B cell (primary cell): ENCODE data around the gene IL31.

ENCODE experiments used
- EZH2 ChIP-seq: IDR thresholded peaks from 2 replicates; pipeline ENCODE4 v1.6.1; 2012; ENCODE audit warnings: borderline replicate concordance, low read depth, mild to moderate bottlenecking, moderate library complexity, low read length; ENCODE audit not compliant: insufficient read depth, poor library complexity, severe bottlenecking
- TF ChIP-seq, protein P1 (sequence below): fragments of 200-600 bp; IDR thresholded peaks from one replicate; pipeline ENCODE4 v1.8.0; 2022; ENCODE audit warnings: antibody characterized with exemption, mild to moderate bottlenecking

DNA sequence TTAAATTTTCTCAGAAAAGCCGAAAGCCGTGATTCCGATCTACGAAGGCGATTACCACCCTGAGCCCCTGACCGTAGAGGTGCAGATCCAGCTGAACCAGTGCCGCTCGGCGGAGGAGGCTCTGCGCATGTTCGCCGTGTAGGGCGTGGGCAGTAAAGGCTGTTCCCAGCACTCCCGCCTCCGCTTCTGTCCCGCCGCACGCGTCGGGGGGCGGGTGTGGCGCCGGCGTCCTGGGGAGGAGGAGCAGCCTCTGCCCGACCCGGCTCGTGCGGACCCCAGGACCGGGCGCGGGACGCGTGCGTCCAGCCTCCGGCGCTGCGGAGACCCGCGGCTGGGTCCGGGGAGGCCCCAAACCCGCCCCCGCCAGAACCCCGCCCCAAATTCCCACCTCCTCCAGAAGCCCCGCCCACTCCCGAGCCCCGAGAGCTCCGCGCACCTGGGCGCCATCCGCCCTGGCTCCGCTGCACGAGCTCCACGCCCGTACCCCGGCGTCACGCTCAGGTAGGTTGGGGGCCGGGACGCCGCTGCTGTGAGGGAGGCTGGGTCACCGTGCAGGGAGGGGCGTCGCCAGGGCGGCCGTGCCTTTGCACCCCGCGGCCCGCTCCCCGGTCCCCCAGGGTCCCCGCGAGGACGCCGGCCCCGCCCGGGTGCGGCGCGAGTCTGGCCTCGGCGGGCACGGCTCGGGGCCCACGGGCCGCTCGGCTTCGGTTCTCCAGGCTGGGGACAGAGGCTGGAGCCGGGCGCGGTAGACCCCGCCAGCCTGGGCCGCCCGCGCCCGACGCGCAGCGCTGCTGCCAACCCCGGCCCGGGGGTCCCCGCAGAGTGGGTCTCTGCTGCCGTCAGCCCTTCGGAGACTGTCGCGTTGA is 29.5 kb upstream of the IL31 start, which contains the start of gene B3GNT4:
- TF ChIP-seq, protein P1, sequence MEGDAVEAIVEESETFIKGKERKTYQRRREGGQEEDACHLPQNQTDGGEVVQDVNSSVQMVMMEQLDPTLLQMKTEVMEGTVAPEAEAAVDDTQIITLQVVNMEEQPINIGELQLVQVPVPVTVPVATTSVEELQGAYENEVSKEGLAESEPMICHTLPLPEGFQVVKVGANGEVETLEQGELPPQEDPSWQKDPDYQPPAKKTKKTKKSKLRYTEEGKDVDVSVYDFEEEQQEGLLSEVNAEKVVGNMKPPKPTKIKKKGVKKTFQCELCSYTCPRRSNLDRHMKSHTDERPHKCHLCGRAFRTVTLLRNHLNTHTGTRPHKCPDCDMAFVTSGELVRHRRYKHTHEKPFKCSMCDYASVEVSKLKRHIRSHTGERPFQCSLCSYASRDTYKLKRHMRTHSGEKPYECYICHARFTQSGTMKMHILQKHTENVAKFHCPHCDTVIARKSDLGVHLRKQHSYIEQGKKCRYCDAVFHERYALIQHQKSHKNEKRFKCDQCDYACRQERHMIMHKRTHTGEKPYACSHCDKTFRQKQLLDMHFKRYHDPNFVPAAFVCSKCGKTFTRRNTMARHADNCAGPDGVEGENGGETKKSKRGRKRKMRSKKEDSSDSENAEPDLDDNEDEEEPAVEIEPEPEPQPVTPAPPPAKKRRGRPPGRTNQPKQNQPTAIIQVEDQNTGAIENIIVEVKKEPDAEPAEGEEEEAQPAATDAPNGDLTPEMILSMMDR = no peak
- peak; percentile 11 for TF ChIP-seq EZH2
